ENCODE measurements around the gene NOS1.

Gene NOS1

DNA sequence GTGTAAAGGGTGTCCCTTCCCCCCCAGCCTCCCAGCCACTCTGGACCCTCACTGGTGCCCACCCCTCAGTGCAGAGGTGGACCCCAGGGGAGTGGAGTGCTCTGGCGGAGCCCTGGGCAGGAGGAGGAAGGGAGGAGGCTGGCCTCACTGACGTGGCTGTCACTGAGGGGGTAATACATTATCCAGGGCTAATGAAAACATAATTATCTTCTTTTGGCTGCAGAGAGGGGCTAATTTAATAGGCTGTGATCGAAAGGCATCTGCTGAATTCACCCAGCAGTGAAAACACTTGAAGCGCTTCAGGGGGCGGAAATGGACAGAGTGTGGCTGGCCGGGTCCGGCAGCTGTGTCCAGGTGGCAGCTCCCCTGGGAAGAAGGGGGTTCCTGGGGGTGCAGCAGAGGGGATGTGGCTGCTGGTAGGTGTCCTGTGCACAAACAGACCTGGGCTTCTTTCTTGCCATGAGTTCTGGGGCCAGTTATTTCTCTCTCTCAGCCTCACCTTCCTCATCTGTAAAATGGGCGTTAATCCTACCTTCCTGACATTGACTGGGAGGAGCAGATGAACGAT, 3.7 kb upstream of the NOS1 start:
- DNase-seq (ENCODE audit: extremely low read depth in 1 of 2, low read depth in 1 of 2): no peak

DNA sequence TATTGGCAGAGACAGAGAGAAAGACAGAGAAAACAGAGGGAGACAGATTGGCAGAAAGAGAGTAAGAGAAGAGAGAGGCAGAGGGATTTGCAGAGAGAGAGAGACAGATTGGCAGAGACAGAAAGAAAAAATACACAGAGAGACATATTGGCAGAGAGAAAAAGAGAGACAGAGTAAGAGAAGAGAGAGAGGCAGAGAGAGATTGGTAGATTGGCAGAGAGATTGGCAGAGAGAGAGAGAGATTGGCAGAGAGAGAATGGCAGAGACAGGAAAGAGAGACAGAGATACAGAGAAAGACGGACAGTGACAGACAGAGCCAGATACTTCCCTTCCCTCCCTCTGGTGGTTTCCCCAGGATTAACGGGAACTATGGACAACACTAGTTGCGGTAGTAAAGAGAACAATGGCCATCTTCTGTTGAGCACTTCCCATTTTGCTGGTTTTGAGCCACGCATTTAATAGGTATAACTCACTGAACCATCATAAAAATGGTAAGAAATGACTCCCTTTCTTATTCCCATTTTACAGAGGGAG, 2.6 kb upstream of the NOS1 start:
- DNase-seq (ENCODE audit: extremely low read depth in 1 of 2, low read depth in 1 of 2): no peak

DNA sequence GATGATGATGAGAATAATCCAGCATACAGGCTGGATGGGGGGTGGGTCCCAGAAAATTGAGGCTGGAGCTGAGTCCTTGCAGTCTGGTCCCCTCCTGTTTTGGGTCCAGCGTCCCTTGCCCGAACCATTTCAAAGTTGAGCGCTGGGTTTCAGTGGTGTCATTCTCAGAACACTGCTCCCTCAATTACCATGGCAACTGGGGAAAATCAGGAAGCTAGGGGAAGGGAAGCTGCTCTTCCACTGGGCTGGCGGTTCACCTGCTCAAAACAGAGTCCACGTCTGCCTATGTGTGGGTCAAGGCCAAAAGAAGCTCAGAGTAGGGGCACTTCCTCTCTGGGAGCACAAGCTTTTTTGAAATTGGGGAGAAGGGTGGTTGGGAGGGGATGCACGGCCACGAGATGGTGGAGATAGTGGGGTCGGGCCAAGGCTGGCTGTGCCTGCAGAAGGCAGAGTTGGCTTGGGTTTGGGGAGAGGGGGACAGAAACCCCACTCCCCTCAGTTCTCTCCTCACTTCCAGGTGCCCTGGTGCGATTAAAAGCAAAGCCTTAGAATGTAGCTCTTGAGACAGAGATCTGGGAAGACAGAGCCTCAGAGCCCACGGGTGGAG, 1.7 kb upstream of the NOS1 start:
- no peak for DNase-seq (ENCODE audit: extremely low read depth in 1 of 2, low read depth in 1 of 2)

DNA sequence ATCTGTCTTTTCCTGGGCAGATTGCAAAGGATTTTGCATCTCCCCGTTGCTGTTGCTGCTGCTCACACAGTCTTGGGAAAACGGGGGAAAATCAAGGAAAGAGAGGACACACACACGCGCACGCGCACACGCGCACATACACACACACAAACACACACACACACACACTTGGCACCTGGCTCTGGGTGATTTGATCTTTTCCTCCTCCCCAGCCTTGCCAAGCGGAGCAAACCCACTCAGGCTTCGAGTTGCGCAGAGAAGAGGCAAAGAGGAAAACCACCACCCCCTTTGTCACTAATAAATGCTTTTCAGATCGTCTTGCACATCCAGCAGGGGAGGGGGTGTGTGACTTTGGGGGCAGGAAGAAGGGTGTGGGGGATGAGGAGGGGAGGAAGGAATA, 965 bp upstream of the NOS1 start:
- no peak for DNase-seq (ENCODE audit: extremely low read depth in 1 of 2, low read depth in 1 of 2)

DNA sequence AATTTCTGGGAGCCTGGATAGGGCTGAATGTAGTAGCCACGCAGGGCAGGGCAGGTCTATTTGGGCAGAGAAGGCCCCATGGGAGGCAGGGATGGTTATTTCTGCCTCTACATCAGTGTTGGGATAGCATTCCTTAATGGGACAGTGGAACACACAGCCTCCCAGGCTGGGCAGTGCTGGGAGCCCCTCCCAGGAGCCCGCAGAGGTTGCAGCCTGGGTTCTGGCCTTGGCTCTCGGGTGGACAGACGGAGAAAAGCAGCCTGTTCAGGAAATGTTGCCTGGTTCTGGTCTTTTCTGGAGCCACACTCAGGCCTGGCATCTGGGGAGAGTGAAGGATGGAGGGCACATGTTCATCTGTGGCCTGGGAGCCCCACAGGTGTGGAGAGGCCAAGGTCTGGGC, 479 bp upstream of the NOS1 start:
- no peak for DNase-seq (ENCODE audit: extremely low read depth in 1 of 2, low read depth in 1 of 2)

DNA sequence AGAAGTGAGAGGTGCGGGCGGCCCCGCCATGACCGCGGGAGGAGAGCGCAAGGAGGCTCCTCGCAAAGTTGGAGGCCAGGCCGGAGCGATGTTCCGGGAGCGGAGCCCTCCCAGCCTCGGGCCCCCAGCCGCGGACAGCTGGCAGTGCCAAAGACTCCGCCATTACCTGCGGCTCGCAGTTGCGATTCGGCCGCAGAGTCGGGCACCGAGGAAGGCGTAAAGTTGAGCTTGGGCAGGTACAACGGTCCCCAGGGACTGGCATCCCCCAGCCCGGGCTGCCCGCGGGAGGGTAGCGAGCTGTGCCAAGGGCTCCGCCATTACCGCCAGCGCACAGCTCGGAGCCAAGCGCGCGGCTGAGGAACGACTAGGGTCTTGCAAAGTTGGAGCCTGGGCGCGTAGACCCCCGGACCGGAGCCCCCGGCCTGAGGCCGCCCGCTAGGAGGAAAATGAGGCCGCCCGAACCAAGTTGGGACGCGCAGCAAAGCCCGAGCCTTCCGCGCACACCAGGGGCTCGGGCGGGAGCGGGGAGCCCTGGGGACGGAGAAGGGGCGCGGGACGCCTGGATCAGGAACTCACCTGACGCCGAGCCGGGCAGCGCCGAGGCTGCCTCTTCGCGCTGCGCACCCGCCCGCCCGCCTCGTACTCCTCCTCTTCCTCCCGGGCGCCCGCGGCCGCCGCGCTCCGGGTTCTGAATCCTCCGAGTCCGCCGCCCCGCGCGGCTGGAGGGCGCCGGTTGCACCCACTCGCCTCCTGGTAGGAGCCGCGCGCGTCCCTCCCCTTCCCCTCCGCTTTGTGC, 677 bp downstream of the NOS1 start:
- DNase-seq (ENCODE audit: extremely low read depth in 1 of 2, low read depth in 1 of 2): no peak

DNA sequence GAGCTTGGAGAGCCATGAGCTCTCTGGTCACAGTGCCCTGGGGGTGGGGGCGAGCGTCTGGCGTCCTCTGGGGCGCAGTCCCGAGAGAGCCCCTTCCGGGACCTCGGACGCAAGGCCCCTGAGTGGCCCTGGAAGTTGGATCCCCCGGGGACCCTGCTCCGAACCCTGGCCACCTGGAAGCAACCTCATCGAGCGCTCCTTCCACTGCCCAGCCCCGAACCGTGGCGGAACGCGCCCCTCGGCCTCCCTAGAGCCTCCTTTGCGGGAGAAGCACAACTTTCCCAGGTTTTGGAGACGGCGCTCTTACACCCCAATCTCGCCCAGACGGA, 1.2 kb downstream of the NOS1 start:
- no peak for DNase-seq (ENCODE audit: extremely low read depth in 1 of 2, low read depth in 1 of 2)

DNA sequence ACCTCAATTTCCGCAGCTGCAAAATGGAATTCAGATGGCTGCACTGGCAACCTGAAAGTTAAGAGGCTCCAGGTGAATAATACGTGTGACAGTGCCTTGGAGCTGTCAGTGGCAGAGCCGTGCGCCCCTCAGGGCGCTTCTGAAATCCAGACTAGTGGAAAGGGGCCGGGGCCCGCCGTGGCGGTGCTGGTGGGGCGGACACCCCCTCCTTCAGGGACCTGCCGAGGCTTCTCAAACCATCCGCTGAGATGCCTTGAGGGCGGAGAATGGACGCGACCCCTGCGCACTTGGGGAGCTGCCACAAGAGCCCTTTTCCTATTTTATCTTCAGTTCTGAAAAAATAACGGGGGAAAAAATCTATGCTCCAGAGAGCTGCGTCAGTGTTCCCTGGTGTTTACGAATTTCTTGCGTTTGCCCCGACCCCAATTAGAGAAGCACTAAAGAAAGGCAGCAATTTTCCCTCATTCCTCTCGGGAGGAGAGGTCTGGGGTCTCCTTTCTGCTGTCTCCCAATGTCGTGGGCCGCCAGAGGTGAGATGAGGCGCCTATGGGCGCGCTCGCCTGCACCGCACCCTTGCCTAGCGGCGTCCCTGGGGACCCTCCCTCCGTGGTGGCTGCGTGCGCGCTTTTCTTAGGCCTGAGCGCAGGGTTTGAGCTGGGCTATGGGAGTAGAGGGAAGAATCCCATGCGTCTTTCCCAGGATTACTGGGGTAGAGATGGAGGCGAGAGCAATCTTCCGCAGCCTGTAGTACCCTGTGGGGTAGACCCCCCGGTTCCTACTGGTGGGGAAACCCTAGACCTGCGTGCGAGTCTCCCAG, 2.2 kb downstream of the NOS1 start:
- no peak for DNase-seq (ENCODE audit: extremely low read depth in 1 of 2, low read depth in 1 of 2)

DNA sequence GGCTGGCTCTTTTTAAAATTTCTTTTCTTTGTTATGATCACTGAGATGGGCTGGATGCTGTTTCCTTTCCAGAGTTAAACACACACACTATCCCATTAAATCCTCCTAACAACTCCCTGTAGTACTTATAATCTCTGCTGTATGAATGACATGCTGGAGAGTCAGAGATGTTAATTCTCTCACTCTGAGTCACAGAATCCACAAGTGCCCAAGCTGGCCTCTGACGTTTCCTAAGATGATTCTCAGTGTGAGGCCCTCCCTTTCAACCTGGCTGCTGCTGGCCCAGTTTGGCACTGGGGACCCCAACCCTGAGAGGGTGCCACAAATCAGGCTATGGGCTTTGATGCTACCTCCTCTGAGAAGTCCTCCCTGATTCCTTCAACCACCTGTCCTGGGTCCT, 5.4 kb downstream of the NOS1 start:
- DNase-seq (ENCODE audit: extremely low read depth in 1 of 2, low read depth in 1 of 2): no peak

DNA sequence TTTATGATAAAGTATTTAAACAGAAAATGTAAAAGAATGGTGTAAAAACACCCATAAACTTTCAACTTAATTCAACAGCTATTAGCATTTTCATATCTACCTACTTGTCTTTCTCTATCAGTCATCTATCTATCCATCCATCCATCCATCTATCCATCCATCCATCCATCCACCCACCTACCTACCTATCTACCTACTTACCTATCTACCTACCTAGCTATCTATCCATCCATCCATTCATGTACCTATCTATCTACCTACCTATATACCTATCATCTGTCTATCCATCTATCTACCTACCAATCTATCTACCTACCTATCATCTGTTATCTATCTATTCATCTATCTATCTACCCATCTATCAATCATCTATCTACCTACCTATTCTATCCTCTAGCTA, 8.5 kb downstream of the NOS1 start:
- DNase-seq (ENCODE audit: extremely low read depth in 1 of 2, low read depth in 1 of 2): no peak

DNA sequence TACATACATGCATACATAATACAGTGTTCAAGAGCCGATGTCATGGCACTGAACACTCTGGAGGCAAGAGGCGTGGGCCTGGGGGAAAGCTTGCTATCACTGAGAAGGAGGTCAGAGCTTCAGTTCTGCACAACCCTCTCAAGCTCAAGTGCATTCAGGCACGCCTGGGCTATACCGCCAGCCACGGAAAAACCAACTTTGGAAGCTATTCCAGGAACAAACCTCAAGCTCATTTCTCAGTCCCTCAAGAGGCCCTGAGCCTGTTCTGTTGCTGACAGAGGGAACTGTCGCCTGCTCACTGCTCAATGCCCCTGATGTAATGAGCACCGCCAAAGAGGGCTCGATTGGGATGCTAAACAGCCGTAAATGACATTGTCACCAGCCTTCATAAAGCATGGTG, 9.2 kb downstream of the NOS1 start:
- DNase-seq (ENCODE audit: extremely low read depth in 1 of 2, low read depth in 1 of 2): no peak

DNA sequence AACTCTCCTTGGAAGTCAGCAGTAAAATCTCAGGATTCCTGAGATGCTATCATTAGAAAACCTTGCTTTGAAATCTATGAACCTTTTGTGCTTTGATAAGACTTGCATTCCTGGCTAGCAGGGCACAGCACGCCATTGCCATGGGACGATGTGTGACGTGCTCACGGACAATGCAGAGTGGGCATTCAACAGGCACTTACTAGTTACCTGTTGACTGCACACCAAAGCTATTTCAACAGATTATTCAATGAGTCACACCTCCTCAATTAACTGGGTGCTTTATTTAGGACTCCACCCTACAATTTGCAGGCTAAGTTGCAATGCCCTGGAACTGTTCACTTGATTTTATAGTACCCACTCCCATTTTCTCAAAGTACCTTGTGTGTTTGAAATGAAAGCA, 11.3 kb downstream of the NOS1 start:
- DNase-seq (ENCODE audit: extremely low read depth in 1 of 2, low read depth in 1 of 2): no peak

DNA sequence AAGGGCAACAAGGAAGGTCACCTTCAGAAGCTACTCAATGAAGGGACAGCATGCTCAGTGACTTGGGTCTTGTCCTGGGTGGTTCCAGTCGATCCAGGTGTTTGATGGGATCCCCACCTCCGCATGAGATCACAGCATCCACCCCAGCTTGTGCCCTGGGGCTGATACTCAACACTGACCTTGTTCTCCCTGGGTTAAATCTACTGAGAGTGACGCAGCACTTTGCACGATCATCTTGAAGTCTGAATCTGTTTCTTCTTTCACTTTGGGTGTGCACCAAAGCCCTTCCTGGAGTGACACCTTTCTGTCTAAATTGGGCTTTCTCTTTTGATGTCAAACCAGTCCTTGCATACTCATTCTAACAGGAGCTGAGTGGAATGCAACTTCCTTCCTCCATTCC, 13.8 kb downstream of the NOS1 start:
- no peak for DNase-seq (ENCODE audit: extremely low read depth in 1 of 2, low read depth in 1 of 2)

DNA sequence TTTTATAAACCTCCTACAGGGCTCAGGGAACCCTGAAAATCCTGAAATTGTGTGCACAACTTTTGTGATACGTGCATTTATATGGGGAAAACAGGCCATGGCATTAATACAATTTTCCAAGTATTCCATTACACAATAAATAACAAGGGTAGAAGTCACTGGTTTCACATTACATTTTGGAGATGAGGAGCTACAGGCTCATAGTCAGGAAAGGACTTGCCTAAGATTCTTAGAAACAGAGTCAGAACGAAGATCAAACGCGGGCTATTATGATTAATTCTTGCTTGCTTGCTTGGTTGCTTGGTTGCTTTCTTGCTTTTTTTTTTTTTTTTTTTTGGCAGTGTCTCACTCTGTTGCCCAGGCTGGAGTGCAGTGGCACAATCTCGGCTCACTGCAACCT, 16.7 kb downstream of the NOS1 start:
- no peak for DNase-seq (ENCODE audit: extremely low read depth in 1 of 2, low read depth in 1 of 2)

DNA sequence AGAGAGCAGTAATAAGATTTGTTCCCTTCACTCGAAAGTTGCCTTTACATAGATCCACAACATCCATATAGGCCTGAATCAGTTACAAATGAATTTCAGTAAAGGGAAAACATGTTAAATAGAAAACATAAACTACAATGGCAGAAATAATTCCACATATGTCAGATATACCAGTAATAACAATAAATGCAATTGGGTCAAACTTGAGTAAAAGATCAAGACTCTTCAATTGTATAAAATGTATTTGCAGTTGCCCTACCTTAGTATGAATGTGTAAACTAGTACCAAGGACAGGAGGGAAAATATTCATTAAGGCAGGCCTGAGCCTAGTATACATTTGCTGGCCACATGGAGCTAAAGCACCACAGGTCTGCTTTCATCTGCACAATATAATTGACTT, 17.6 kb downstream of the NOS1 start:
- DNase-seq (ENCODE audit: extremely low read depth in 1 of 2, low read depth in 1 of 2): no peak

DNA sequence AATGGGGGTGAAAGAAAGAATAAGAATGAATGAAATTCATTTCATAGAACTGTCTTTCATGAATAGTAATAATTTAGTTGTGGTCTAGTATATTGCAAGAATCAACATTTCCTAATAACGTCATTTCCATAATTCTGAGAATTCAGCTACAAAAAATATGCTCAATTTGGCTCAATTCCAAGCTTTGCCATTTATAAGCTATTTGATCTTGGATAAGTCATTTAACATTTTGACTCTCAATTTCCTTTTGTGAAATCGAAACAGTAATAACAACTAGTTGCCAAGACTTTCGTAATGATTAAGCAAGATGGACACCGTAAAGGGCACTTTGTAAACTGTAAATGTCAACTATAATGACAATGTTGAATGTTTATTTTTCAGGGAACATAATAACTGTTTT, 18.1 kb downstream of the NOS1 start:
- no peak for DNase-seq (ENCODE audit: extremely low read depth in 1 of 2, low read depth in 1 of 2)

DNA sequence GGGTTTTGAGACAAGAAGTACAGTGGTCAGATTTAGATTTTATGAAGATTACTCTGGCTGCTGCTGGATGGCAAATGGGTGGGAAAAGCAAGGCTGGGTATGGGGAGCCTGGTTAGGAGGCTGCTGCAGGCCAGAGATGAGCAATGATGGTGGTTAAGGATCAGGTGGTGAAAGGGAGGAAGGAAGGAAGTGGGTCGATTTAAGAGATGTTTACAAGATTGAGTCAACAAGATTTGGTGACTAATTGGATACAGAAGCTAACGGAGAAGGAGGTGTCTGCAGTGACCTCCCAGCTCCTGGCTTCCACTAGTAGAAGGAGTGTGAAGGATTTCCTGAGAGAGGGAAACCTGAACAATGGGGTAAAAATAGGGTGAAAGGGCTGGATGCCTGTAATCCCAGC, 18.7 kb downstream of the NOS1 start:
- no peak for DNase-seq (ENCODE audit: extremely low read depth in 1 of 2, low read depth in 1 of 2)

DNA sequence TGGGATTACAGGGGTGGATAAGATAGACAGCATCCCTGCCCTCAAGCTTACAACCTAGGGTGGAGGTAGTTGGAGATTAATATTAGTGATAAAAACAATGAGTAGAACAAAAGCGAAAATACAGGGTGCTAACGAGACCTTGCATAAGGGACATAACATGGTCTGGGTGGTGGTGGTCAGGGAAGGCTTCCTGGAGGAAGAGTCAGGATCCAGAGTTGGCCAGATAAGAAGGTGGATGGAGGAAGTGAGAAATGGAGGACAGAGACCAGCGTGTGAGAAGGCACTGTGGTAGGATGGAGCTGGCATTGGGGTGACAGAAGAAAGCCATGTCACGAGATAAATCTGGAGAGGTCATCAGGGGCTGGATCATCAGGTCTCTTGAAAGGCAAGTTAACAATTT, 19.2 kb downstream of the NOS1 start:
- DNase-seq (ENCODE audit: extremely low read depth in 1 of 2, low read depth in 1 of 2): no peak

DNA sequence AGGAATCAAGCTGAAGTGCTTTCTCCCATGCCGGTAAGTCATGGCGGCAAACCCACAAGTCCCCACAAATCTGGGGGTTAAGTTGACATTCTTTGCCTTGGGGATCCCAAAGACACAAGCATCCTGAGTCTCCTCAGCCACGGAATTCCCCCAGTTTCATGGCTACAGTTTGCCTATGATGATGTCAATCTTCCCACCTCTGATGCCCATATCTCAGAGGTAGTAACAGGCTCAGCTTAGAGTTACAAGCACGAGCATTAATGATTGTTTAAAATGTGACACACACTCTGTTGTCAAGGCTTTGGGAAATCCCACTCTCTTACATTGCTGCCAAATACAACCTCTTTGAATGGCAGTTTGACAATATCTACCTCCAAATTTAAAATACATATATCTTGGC, 22.3 kb downstream of the NOS1 start:
- no peak for DNase-seq (ENCODE audit: extremely low read depth in 1 of 2, low read depth in 1 of 2)

DNA sequence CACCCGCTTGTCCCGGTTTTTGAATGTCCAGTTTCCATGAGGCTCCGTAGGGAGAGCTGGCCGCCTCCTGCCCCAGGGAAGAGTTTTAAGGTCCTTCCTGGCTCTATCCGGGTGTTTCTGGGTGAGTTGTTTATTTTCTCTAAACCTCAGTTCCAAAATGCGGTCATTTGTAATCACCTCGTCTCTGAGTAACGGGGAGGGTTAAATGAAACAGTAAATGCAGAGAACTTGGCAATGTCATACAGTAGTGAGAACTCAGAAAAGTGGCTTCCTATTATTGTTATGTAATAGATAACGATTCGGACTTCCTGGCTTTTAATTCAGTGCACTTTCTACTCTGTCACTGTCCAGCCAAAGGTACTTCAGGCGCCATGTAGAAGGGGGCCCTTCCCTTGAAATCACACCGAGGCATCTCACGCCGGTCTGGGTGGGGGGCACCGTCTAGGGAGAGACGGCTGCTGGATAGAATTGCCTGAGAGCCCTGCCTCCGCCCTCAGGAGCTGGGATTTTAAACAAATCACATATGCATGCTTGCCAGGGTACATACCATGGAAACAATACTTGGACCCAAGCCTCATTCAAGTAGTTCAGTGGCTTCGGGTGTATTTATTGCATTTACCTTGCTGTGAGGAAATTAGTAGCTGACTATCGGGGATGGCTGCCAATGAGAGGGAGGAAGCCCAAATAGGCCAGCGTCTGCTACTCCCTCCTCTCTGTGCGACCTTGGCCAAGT, 26.4 kb downstream of the NOS1 start:
- DNase-seq (ENCODE audit: extremely low read depth in 1 of 2, low read depth in 1 of 2): no peak

DNA sequence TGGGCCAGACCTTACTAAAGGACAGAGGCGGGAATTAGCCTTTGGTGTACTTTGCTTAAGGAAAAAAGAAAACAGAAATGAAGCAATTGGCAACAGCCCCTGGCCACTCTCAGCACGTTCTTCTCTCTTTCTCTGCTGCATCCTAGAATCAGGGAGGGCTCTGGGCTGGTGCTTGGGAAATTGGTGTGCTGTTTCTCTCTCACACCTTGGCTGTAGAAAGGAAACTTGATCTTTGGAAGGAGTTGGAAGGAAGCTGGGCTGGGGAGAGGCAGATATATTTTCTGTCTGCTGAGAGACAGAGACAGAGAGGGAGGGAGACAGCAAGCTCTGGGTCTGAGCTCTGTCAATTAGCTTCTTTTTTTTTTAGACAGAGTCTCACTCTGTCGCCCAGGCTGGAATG, 27.4 kb downstream of the NOS1 start:
- no peak for DNase-seq (ENCODE audit: extremely low read depth in 1 of 2, low read depth in 1 of 2)
